Heart right ventricle (tissue), 16 donors: ENCODE data around the gene SNRPF. TPM values are rescaled to one million over a fixed set of nuclear protein-coding genes. Genes with fewer than 3 reads are reported as not detected.
A peak's percentile ranks its signal among the peaks of the same experiment; 100 is the strongest.
"Not testable (repeated sequence)": the region's sequence is repeated elsewhere in the genome, so short reads cannot be mapped to it uniquely, and the experiment has no call there.

Experiments used
- ATAC-seq, 8 donors: fragments of 200-7000 bp; cut with Tn5 transposase; one replicate each; pipeline ENCODE4 v1.9.1; 2020; ENCODE audit warnings: mild to moderate bottlenecking in 8 of 8, moderate library complexity in 8 of 8, moderate number of reproducible peaks in 1 of 8
- DNase-seq, 2 donors: peaks; one replicate each; pipeline ENCODE4 v3.0.0-alpha.2; 2020
- H3K27ac ChIP-seq, 10 donors: fragments of 200-600 bp; sonication (generic) in 2 of 10; one replicate each; pipeline versions ENCODE4 v1.5.0 to v1.8.0; 2020 to 2022; ENCODE audit warnings: mild to moderate bottlenecking in 3 of 10
- H3K27me3 ChIP-seq, 7 donors: fragments of 200-600 bp; one replicate each; pipeline ENCODE4 v1.8.0; 2021 to 2022; ENCODE audit warnings: mild to moderate bottlenecking in 2 of 7
- H3K36me3 ChIP-seq, 9 donors: fragments of 200-600 bp; sonication (generic) in 1 of 9; one replicate each; pipeline versions ENCODE4 v1.5.0 to v1.8.0; 2020 to 2022; ENCODE audit warnings: mild to moderate bottlenecking in 2 of 9
- H3K4me1 ChIP-seq, 9 donors: fragments of 200-600 bp; sonication (generic) in 1 of 9; one replicate each; pipeline versions ENCODE4 v1.5.0 to v1.8.0; 2020 to 2022; ENCODE audit warnings: mild to moderate bottlenecking in 4 of 9
- H3K4me3 ChIP-seq, 10 donors: fragments of 200-600 bp; sonication (generic) in 2 of 10; one replicate each; pipeline versions ENCODE4 v1.5.0 to v1.8.0; 2020 to 2022; ENCODE audit warnings: mild to moderate bottlenecking in 7 of 10, moderate library complexity in 2 of 10
- H3K9me3 ChIP-seq, 11 donors: fragments of 200-600 bp in 10 of 11; sonication (generic) in 2 of 11; one replicate each; pipeline versions ENCODE4 v1.5.0 to v1.8.0; 2013 to 2022; ENCODE audit warnings: mild to moderate bottlenecking in 2 of 11, control low read depth in 1 of 11, moderate library complexity in 1 of 11
- WGBS, 2 donors: extraction: QIAGEN DNeasy Blood & Tissue Kit; methylation state at CpG; one replicate each; pipeline ENCODE4 v1.1.7; 2013; ENCODE audit warnings: inconsistent platforms in 1 of 2; 5-methylcytosine and 5-hydroxymethylcytosine counted together
- intact Hi-C, 10 donors: fragments of 100-400 bp; cut with DNase I; formaldehyde crosslinking; loops; one replicate each; pipeline versions ENCODE4 v1.11.1 to v1.14.2; 2022
- long read RNA-seq, 3 donors: library from polyadenylated mRNA; unstranded; transcript quantifications; one replicate each; pipeline ENCODE4 v2.0.0, GENCODE V29; 2020 to 2021
- polyA plus RNA-seq, 2 donors: library from polyadenylated mRNA; stranded (reverse); fragments of 200-250 nt; gene quantifications; one replicate each; pipeline ENCODE4 v1.2.3, GENCODE V29; 2013
- total RNA-seq, 10 donors: library from RNA; stranded (reverse); fragmentation: NEBNext Ultra II Directional in 3 of 10; extraction: Animal tissue kit (Norgen Biotek cat#: 25700) in 3 of 10; gene quantifications; one replicate each; pipeline versions ENCODE4 v1.2.1 to v1.2.4, GENCODE V29; 2021 to 2023
- TF ChIP-seq, protein P1 (sequence below), 9 donors: fragments of 200-600 bp; sonication (generic) in 2 of 9; IDR thresholded peaks; one replicate each; pipeline versions ENCODE4 v1.5.0 to v1.8.0; 2021 to 2022; ENCODE audit warnings: antibody characterized with exemption in 9 of 9, mild to moderate bottlenecking in 5 of 9, moderate library complexity in 1 of 9
- donor health status: Arrhythmogenic right ventricular cardiomyopathy.
- donor health status: ischemic (EF 13 %, LVEDD 7.1; RV severe dilation, severe dysfunction).
- donor health status: healthy with polysubstance abuse.
- donor health status: DM: no; HTN: yes; CAD: no.
- donor health status: DM: no; HTN: no; CAD: no.
- donor health status: ischemic (EF 25% LVEDD 6.9; RV normal size, moderate dysfunction).
- donor health status: ischemic (EF 25% LVEDD 5.7; RV mildly dilated, moderate dysfunction).
- donor health status: healthy.
- donor health status: DM: yes; HTN: yes; CAD: no.
- donor health status: Ischemic cardiomyopathy.
- donor health status: ischemic (EF 35%, LVEDD 5.7; RV mildly dilated, moderate dysfunction).
- donor health status: nonischemic (EF 11% LVEDD 7.7; RV severe dilation, severe dysfunction).
- donor health status: DM: yes; HTN: yes; CAD: no.
- donor health status: PGD.
- donor health status: ischemic (EF 29% LVEDD 5.4; RV normal size, mild dysfunction).
- donor health status: nonischemic (EF 23%, LVEDD 6.1; RV moderate dilation, normal function).

Gene SNRPF
- 10 to 100 TPM; 10.2 to 19.4 (median 12.9) TPM for total RNA-seq
- 10 to 100 TPM; 25.2 to 53.6 TPM for polyA plus RNA-seq
- long read RNA-seq, donor 1, transcript SNRPF-201 (4 exons, 1,389 nt), result major isoform, 15 of 15 reads
- long read RNA-seq, donor 1, partial matches to known transcripts, result 0 of 15 reads
- long read RNA-seq, donor 1, other reads (novel, unspliced or antisense), result 0 of 15 reads
- long read RNA-seq, donor 2, transcript SNRPF-201 (4 exons, 1,389 nt), result major isoform, 15 of 19 reads
- long read RNA-seq, donor 2, partial matches to known transcripts, result 3 of 19 reads
- long read RNA-seq, donor 2, other reads (novel, unspliced or antisense), result 1 of 19 reads
- long read RNA-seq, donor 3, transcript SNRPF-201 (4 exons, 1,389 nt), result major isoform, 5 of 6 reads
- long read RNA-seq, donor 3, partial matches to known transcripts, result 1 of 6 reads
- long read RNA-seq, donor 3, other reads (novel, unspliced or antisense), result 0 of 6 reads

DNA sequence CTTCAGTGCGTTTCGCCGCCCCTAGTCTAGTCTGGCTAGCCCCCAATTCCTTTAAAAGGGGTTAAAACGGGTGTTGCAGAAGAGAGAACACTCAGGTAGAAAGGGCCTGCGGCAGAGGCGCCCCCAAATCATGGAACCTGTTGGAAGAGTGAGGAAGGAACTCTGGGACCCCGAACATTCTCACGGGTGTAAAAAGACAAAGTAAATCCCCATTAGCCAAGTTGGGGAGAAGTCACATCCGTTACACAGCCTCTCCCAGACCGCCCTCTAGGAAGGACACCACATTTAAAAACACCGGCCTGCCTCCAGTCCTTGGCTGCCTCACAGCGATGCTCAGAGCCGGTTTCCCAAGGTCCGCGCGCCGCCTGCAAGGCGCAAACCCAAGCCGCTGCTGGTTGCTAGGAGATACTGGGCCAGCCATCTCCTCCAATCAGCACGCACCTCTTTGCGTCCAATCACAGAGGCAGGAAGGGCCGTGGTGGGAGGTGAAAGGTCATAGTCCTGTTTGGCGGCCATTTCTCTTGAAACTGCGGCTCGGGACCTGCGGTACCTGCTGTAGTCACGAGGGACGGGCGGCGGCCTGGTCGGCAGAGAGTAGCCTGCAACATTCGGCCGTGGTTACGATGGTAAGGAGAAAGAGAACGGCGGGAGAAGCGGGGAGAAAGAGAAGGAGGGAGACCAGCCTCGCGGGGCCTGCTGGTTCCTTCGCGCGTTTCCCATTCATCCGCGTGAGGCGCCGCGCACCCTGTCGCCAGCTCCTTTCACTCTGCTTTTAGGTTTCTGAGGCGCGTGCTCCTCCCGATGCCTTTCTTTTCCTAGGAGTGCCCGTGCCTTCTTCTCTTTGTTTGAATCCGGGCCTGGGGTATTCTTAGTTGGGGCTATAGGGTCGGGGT is at the start of gene SNRPF:
TSS of gene SNRPF (plus strand) at position 502 of the 893 bp plus-strand sequence. CDS start at position 624, 122 bp downstream.
- peaks cover 8 to 31% (median 20%) of the 10 kb centered on the region in 9 donors for H3K4me1 ChIP-seq
- H3K27me3 ChIP-seq, result peaks cover 0 to 23% (median 0%) of the 10 kb centered on the region in 7 donors
- peak within 1 kb of the TSS in 9 of 10 donors; percentile 46 to 82 (median 63) for H3K27ac ChIP-seq
- TF ChIP-seq, protein P1, sequence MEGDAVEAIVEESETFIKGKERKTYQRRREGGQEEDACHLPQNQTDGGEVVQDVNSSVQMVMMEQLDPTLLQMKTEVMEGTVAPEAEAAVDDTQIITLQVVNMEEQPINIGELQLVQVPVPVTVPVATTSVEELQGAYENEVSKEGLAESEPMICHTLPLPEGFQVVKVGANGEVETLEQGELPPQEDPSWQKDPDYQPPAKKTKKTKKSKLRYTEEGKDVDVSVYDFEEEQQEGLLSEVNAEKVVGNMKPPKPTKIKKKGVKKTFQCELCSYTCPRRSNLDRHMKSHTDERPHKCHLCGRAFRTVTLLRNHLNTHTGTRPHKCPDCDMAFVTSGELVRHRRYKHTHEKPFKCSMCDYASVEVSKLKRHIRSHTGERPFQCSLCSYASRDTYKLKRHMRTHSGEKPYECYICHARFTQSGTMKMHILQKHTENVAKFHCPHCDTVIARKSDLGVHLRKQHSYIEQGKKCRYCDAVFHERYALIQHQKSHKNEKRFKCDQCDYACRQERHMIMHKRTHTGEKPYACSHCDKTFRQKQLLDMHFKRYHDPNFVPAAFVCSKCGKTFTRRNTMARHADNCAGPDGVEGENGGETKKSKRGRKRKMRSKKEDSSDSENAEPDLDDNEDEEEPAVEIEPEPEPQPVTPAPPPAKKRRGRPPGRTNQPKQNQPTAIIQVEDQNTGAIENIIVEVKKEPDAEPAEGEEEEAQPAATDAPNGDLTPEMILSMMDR (IDR thresholded peaks at IDR 0.05), result peak in 3 of 9 donors; percentile 26 to 32 (median 29)
- peak; percentile 90 to 95 for DNase-seq
- H3K4me3 ChIP-seq, result peak within 1 kb of the TSS; percentile 48 to 85 (median 70)
- peak; percentile 98 to 100 (median 100) for ATAC-seq
- H3K9me3 ChIP-seq, result peaks cover 0 to 5% (median 0%) of the 10 kb centered on the region in 11 donors
- intact Hi-C loops, result no loop called here
- 1% methylated on average over 54 of the region's 54 CpGs for WGBS, 2 donors
- peaks cover 0 to 29% (median 16%) of the 10 kb centered on the region in 9 donors for H3K36me3 ChIP-seq

DNA sequence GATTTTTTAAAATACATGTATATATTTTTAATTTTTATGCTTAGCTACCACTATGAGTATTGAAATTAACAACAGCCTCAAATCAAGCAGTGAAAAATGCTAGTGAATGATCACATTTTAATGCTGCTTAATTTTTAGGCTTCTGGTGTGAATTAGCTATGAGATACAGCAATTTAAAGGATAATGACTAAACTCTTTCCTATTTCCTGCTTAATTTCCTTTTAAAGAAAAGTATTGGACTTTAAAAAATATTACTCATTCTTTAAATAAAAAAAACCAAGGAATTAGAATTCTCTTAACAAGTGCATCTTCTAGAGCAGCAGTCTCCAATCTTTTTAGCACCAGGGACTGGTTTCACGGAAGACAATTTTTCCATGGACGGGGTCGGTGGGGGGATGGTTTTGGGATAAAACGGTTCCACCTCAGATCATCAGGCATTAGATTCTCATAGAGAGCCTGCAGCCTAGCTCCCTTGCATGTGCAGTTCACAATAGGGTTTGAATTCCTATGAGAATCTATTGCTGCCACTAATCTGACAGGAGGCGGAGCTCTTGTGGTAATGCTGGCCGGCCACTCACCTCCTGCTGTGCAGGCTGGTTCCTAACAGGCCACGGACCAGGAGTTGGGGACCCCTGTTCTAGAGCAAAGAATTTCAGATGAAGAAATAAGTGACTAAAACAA is 49.6 kb upstream of the SNRPF start:
- intact Hi-C loops, result no loop called here
- no peak overlapping the region for H3K27ac ChIP-seq
- H3K9me3 ChIP-seq, result no peaks in the 10 kb centered on the region
- H3K4me3 ChIP-seq, result no peak overlapping the region
- no peaks in the 10 kb centered on the region for H3K27me3 ChIP-seq
- TF ChIP-seq, protein P1 (IDR thresholded peaks at IDR 0.05), result no peak
- no peak for DNase-seq
- no peaks in the 10 kb centered on the region for H3K36me3 ChIP-seq
- H3K4me1 ChIP-seq, result no peaks in the 10 kb centered on the region
- 92 to 93% methylated on average over 7 of the region's 7 CpGs for WGBS, 2 donors
- no peak for ATAC-seq

GRCh38 chr12:95810411-95810810 is 48.3 kb upstream of the SNRPF start:
- ATAC-seq (no peak), DNase-seq (no peak)
- Histone ChIP-seq H3K27ac (no peak overlapping the region), H3K27me3 (no peaks in the 10 kb centered on the region), H3K36me3 (no peaks in the 10 kb centered on the region), H3K9me3 (no peaks in the 10 kb centered on the region), H3K4me3 (no peak overlapping the region), H3K4me1 (peaks cover 0 to 3% (median 0%) of the 10 kb centered on the region in 9 donors)
- intact Hi-C loops, result loop anchor here in 2 of 10 donors (5.0 to 10.0 kb wide), 2 partner anchors 186 to 228 kb away; no protein-coding TSS in a partner anchor
- WGBS, 2 donors, result 71 to 89% methylated on average over 2 of the region's 2 CpGs
- TF ChIP-seq, protein P1 (IDR thresholded peaks at IDR 0.05), result no peak

GRCh38 chr12:95812155-95812554 is 46.6 kb upstream of the SNRPF start:
- not testable (repeated sequence) for ATAC-seq, H3K4me1 ChIP-seq, H3K27ac ChIP-seq, H3K36me3 ChIP-seq, H3K9me3 ChIP-seq, H3K4me3 ChIP-seq, H3K27me3 ChIP-seq, DNase-seq
- WGBS, 2 donors, result 89 to 94% methylated on average over 4 of the region's 4 CpGs
- intact Hi-C loops, result loop anchor here in 2 of 10 donors (5.0 to 10.0 kb wide), 2 partner anchors 187 to 230 kb away; no protein-coding TSS in a partner anchor
